Stimulated activated CD8-positive, alpha-beta memory T cell treated with anti-CD3 and anti-CD28 coated beads, Interleukin-12 subunit alpha, Interleukin-12 subunit beta, amount 100 ng/mL, for 1 hour (primary cell): ENCODE results near the gene TANGO2.

ENCODE experiments used
- DNase-seq: peaks from one replicate; pipeline ENCODE4 v3.0.0-alpha.2; 2020; ENCODE audit warnings: low read depth

The TANGO2 gene

DNA sequence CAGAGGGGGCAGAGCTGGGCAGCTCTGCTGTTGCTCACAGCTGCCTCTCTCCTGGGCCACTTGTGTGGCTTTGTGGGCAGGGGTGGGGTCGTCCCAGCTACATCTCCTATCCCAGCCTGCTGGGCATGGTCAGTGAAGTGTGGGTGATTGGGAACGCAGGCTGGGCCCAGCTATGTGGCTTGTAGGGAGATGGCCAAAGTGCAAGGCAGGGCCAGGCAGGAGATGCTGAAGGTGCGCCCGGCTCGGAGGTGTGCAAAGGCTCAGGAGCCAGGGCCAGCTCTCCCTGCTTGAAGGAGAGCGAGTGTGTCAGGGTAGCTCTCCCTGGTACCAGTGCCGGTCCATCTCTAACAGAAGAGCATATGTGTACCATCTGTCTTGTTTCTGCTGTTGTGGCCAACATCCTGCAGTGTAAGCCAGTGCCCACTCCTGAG is 86.6 kb downstream of the TANGO2 start:
- no peak for DNase-seq

DNA sequence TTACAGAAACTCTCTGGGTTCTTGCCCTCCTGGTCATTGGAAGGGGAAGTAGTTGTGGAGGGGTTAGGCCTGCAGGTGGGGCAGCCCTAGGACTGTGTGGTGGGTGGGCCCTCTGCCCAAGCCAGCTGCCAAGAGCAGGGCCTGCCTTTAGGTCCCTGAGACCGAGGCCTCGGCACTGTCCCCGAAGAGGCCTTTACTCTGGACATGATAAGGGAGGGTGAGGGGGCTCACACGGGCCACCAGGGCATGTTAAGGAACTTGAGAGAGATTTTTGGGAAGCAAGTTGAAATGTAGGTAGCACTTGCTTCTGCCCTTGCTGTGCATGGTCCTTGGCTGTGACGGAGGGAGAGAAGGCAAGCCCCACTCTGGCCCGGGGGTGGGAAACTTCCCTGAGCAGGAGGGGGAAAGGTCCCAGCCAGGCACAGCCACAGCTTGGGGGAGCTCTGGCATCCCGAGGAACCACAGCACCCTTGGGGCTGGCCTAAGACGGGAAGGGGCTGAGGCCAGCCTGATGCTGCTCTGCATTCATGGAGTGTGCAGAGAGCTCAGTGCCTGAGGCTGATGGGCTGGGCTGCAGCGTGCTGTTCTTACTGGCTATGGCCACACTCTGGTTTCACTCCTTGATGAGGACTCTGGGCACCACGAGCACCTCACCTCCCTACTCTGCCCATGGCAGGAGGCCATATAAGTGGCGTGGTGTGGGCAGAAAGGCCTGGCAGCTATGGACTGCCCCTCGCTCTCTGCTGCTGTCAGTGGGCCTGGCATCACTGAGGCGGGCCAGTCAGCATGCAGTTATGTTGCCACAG is 87.2 kb downstream of the TANGO2 start:
- no peak for DNase-seq

DNA sequence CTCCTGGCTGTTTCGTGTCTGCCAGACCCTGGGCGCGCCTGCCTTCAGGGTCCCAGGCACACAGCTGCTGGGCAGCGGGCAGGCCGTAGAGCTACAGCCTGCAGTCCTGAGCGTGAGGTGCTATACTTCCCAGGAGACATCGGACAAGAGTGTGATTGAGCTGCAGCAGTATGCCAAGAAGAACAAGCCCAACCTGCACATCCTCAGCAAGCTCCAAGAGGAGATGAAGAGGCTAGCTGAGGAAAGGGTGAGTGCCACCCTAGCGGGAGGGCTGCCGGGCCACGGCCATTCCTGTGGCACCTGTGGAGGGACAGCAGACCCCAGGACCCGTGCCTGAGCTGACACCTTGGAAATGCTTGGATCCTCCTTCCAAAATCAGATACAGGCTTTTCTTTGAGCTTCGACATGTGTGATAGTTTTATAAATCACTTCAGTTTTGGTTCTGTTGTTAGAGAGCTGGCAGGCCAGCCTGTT is 87.9 kb downstream of the TANGO2 start:
- DNase-seq, result no peak

DNA sequence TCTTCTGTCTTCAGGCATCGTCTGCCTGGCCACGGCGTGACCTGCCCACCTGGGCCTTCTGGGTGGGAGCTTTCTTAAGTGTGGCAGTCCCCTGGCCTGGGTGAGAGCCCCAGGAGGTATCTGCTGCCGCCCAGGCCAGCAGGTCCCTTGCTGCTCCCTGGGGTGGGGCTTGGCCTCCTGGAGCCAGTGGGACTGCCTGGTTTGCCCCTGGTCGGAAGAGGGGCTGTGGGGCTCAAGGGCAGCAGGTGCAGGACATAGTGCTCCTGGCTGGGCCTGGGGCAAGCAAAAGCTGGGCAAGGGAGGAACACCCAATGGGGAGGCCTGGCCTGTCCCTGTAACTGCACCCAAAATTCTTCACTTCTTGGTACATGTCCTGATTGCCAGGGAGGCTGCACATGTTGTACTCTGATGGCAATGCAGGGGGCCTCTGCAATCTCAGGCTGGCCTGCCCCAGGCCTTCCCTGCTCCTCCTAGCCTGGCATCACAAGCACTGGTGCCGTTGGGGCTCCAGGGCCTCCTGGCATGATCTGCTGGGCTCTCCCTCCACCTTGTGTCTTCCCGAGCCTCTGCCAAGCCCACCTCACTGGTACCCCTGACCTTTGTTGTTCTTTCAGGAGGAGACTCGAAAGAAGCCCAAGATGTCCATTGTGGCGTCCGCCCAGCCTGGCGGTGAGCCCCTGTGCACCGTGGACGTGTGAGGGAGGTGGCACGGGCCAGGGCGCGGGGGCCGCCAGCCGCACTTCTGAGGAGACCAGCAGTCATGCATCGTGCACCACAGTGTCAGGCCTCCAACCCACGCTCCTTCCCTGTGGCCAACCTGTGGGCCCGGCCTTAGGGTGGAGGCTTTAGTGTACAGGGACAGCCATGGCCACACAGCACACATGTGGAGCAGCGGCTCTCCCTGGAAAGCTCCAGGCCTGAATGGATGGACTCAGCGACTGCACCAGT is 88.8 kb downstream of the TANGO2 start:
- DNase-seq, result no peak

DNA sequence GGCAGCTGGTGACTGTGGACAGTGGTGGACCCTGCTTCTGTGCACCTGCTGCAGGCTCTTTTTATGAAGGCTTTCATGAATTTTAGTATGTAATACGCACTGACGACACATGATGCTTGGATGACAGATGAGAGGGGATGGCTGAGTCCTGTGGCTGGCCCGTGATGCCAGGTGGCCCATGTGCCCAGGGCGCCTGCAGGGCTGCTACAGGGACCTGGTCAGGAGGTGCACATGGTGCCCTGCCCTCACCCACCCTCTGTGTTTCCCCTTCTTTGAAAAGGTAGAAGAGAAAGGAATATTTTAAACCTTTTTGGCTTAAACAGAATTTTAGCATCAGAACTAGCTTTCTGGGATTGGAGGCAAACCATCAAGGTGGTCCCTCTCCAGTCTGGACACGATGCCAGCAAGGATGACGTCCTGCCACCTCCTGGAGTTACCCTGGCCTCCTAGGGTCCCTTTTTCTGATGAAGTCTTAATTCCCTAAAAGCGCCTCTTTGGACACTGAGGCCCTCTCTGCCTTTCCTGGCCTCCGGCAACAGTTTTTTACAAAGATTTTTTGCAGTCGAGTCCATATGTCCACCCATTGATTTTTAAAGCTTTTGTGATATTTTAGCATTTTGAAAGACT is 89.6 kb downstream of the TANGO2 start:
- no peak for DNase-seq

GRCh38 chr22:20111045-20111688 is 90.3 kb downstream of the TANGO2 start:
- DNase-seq, result no peak

DNA sequence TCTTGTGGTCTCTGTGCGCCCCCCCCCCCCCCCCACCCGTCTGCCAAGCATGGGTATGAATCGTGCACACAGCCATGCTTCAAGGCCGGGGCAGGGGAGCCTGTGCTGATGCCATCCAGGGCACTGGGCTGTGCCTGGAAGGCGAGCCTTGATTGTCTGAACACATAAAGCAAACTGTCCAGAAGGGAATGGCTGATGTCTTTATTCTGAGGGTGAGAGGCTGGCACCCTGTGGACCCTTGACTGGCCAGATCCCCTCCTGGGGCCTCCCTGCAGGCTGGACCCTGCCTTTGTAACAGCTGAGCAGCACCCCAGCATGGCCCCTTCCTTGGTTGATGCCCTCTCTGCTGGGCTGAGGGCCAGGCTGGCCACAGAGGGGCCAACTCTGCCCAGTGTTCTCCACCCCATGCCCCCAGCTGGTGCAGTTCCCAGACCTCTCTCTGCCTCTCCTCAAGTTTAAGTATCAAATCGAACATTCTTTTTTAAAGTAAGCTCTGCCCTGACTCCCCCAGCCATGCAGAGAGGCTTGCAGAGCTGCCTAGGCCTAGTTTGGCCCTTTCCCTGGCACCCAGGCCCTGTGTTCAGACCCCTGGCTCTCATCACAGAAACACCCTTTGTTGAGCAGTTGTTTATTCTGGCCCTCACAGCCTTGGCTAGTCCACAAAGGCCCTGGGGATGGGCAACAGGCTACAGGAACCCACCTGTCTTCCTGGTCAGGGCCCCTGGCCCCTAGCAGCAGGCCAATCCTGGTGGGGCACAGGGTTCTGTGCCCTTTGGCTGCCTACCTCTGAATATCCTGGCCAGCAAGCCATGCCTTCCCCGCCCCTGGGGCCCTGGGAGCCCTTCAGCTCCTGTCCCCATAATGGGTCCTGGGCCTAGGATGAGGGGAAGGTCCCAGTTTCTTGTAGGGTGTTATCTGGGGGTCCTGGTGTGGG is 91.0 kb downstream of the TANGO2 start:
- DNase-seq, result no peak

DNA sequence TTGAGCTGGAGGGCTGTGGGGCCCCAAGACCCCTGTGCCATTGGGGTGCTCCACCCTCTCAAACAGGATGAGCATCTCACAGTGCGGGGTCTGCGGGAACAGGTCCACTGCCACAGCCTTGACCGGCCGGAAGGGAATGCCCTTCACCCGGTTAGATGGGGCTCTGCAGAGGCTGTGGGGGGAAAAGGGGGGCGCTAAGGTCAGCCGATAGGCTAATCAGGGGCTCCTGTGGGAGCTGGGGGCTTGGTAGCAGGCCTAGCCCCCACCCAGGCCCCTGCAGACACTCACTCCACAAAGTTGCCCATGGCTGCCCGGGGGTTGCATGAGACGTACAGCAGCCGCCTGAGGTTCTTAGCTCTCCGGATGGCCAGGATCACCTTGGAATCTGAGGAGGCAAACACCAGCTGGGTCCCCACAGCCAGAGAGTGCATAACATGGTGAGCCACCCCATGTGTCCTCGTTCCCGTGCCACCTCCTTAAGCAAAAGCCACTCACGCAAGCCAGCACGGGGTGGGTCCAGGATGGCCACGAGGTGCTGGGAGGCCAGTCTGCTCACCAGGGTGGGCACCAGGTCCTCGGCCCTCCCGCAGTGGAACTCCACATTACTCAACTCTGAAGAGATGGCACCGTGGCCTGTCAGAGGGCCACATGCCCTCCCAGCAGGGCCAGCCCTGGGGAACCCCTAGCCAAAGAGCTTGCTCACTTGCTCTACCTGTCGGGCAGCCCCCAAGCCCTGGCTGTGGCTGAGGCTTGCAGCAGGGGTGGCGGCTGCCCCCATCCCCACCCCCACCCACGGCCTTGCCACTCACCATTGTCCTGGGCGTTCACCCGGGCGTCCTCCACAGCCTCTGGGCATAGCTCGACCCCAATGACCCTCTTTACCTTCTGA is 92.0 kb downstream of the TANGO2 start:
- DNase-seq, result no peak

GRCh38 chr22:20113551-20114310 is 92.8 kb downstream of the TANGO2 start:
- no peak for DNase-seq

GRCh38 chr22:20114506-20115475 is 93.9 kb downstream of the TANGO2 start:
- DNase-seq, result no peak

GRCh38 chr22:20115691-20116375 is 94.9 kb downstream of the TANGO2 start, which contains the start of gene RANBP1:
RANBP1 (plus strand) TSS chr22:20116104; CDS start chr22:20116185, 81 bp downstream.
- DNase-seq, result no peak

DNA sequence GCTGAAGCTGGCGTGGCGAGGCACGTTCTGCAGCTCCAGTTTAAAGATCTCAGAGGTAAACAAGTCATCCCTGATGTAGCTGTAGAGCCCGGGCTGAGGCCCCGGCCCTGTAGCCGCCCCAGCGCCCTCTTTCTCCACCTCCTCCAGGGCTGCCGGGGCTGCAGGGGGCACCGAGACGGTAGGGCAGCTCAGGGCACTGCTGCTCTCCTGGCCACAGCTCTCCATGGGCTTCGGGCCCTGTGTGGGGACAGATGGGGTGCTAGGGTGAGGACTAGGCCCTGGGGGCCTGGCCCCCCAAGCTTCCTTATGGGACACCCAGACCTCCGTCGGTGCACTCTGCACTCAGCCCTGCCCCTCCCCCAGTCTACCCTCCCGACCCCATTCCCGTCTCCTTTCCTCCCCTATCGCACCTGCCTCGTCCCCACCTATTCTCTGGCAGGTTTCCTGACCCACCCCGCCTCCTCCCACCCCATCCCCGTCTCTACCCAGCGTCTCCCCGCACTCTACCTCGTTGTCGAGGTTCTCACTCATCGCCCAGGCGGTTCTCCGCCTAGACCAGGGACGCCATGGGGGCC is 95.6 kb downstream of the TANGO2 start:
- DNase-seq, result no peak
